Activated naive CD4-positive, alpha-beta T cell treated with anti-CD3 and anti-CD28 coated beads, Interleukin-2, amount 50 U/mL, for 24 hours (primary cell): ENCODE results near the gene ELMO2.

Experiments
- H3K27ac Mint-ChIP-seq: one replicate; pipeline ENCODE4 v1.8.0; 2021; ENCODE audit warnings: mild to moderate bottlenecking, mixed read lengths
- H3K27me3 Mint-ChIP-seq: one replicate; pipeline ENCODE4 v1.8.0; 2021; ENCODE audit warnings: mixed read lengths
- H3K36me3 Mint-ChIP-seq: one replicate; pipeline ENCODE4 v1.8.0; 2021; ENCODE audit warnings: mixed read lengths
- H3K4me1 Mint-ChIP-seq: one replicate; pipeline ENCODE4 v1.8.0; 2021; ENCODE audit warnings: mixed read lengths
- H3K4me3 Mint-ChIP-seq: one replicate; pipeline ENCODE4 v1.8.0; 2021; ENCODE audit warnings: mild to moderate bottlenecking, mixed read lengths
- H3K9me3 Mint-ChIP-seq: one replicate; pipeline ENCODE4 v1.8.0; 2021; ENCODE audit warnings: mixed read lengths

Gene ELMO2

DNA sequence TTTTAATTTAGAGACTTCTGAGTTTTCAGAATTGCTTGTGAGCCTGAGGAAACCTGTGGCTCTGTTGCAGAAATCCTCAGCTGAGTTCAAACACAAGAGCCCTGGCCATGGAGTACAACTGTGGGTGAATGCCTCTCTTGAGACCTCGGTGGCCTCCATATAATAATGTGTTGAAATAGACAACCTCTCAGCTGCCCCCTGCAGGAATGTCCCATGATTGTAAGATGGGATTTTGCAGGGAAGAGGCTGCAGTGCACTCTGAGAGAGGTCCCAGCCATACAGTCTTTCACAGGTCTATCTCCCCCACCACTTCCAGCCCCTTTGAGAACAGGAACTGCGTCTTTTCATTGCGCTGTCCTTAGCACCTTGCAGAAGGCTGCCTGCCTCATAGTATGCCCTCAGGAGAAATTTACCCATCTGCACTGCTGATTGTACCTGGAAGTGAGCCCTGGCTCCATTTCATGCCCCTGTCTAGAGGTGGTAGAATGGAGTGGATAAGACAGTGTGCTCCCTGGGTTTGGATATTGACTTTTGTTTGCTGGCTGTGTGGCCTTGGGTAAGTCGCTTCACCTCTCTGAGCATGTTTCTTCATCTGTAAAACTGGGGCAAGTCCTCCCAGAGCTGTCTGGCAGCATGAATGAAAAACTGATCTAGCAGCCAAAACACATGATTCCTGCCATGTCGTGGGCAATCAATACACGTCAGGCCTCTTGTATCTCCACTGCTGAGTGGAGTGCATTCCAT lies 81.3 kb downstream of the ELMO2 start:
- Mint-ChIP-seq H3K9me3 (no peaks in the 10 kb centered on the region), H3K27me3 (peaks cover 1% of the 10 kb centered on the region), H3K4me3 (no peak overlapping the region), H3K36me3 (no peaks in the 10 kb centered on the region), H3K27ac (no peak overlapping the region), H3K4me1 (no peaks in the 10 kb centered on the region)

DNA sequence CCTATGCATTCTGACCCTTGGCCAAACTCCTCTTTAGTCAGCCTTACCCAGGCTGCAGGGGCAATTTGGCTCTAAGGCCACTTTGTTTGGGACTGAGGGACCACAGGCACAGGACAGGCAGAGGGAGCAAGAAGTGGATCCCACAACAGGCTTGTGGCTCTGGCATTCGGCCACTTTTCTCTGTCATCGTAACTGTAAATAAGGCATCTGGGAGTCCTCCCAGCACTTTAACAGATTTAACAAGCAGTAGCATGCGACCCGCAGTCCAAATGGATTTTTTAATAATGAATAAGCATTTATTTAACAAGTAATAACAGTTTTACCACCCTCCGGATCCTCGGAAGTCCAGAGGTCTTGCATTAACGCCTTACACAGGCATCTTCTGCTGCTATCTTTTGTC lies 82.0 kb downstream of the ELMO2 start:
- H3K36me3 Mint-ChIP-seq, result no peaks in the 10 kb centered on the region
- no peak overlapping the region for H3K27ac Mint-ChIP-seq
- no peak overlapping the region for H3K4me3 Mint-ChIP-seq
- H3K4me1 Mint-ChIP-seq, result no peaks in the 10 kb centered on the region
- no peaks in the 10 kb centered on the region for H3K9me3 Mint-ChIP-seq
- peaks cover 1% of the 10 kb centered on the region for H3K27me3 Mint-ChIP-seq

DNA sequence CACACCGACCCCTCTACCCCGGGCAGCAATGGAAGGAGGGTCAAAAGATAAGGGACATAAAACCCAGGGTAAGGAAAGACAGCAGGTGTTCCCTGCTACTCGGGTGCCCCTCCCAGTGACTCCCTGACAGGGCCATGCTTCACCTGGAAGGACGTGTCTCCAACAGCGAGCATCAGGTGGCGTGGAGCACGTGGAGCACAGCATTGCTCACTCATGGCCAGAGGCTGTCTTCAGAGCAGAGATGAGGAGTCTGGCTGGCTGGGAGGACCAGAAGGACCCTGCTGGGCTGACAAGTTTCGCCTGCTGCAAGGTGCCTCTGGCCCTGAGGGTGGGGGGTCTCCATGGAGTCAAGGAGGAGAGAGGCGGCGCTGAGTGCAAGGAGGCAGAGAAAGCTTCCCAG lies 82.9 kb downstream of the ELMO2 start:
- Mint-ChIP-seq H3K9me3 (no peaks in the 10 kb centered on the region), H3K27ac (no peak overlapping the region), H3K4me1 (no peaks in the 10 kb centered on the region), H3K4me3 (no peak overlapping the region), H3K36me3 (no peaks in the 10 kb centered on the region), H3K27me3 (peaks cover 6% of the 10 kb centered on the region)

DNA sequence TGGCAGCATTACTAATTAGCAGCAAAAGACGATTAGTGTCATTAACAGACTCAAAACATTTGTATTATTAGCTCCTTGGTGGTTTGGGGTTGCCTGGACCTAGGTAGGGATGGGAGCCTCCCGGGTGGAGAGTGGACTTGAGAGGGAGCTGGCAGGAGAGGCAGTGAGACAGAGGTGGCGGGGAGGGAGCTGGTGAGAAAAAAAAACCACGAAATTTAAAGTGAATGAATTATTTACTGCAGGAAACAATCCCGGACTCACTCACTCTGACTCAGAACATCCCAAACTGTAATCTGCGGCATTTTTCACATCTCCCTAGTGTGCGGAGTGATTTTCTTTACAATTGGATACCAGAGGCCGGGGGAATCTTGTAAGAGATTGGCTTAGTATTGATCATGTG lies 83.8 kb downstream of the ELMO2 start:
- H3K9me3 Mint-ChIP-seq, result no peaks in the 10 kb centered on the region
- peaks cover 7% of the 10 kb centered on the region for H3K27me3 Mint-ChIP-seq
- H3K4me1 Mint-ChIP-seq, result no peaks in the 10 kb centered on the region
- H3K36me3 Mint-ChIP-seq, result no peaks in the 10 kb centered on the region
- no peak overlapping the region for H3K4me3 Mint-ChIP-seq
- no peak overlapping the region for H3K27ac Mint-ChIP-seq

DNA sequence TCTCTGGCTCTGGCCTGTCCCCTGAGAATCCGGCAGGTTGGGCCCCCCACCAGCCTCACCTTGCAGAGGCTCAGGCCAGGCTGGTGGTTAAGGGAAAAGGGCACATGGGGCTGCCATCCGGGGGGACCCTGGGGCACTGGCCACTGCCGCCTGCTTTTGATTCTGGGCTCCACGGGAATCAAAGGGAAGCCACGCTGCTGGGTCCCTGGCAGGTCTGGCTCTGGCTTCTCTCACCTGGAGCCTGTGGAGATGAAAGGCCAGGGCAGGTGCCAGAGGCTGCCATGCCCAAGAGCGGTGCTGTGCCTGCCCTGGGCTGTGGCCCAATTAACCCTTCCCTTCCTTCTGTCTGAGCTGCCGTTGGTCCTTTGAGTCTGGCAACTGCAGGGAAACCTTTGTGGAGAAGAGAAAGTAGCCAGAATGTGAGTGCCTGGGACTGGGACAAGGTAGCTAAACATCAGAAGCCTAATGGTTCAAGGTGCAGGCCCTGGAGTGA lies 88.7 kb downstream of the ELMO2 start:
- no peaks in the 10 kb centered on the region for H3K36me3 Mint-ChIP-seq
- H3K4me3 Mint-ChIP-seq, result no peak overlapping the region
- H3K27me3 Mint-ChIP-seq, result peaks cover 38% of the 10 kb centered on the region
- no peak overlapping the region for H3K27ac Mint-ChIP-seq
- no peaks in the 10 kb centered on the region for H3K9me3 Mint-ChIP-seq
- peaks cover 5% of the 10 kb centered on the region for H3K4me1 Mint-ChIP-seq

DNA sequence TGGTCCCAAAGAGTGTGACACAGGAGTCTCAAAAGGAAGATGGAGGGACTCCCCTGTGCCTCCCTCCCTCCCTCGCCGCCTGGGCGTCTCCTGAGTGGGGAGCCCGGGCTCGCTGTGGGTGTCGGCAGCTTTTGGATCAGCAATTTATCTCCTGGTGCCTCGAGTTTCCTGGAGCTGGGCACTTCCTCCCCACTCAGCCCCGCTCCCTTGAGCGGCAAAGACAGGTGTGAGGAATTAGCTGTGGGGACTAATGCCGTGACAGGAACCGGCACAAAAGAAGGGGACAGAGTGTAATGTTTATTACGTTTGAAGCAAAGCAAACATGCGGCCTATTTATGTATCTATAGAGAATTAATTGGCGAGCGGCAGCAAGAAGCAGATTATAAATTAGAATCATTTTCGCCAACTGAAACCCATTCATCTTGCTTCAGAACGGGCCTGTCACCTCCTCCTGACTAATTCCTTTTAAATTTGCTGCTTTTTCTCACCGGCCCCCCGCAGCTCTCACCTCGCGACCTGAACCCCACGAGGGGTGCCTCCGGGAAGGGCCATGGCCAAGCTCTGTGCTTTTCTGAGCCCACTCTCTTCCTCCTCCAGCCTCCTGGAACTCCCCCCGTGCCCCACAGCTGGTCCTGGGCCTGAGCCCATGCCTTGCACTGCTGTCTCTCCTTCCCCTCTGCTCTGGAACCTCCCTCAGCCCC lies 89.3 kb downstream of the ELMO2 start:
- H3K9me3 Mint-ChIP-seq, result no peaks in the 10 kb centered on the region
- H3K4me3 Mint-ChIP-seq, result no peak overlapping the region
- peaks cover 7% of the 10 kb centered on the region for H3K4me1 Mint-ChIP-seq
- H3K36me3 Mint-ChIP-seq, result no peaks in the 10 kb centered on the region
- peaks cover 38% of the 10 kb centered on the region for H3K27me3 Mint-ChIP-seq
- H3K27ac Mint-ChIP-seq, result no peak overlapping the region
